K562 (cell line): ENCODE data around the gene RIPK4.

ENCODE experiments used
- ATF2 ChIP-seq: sonication (generic); formaldehyde crosslinking; IDR thresholded peaks from 2 replicates; pipeline ENCODE4 v1.8.1; 2022; ENCODE audit warnings: missing genetic modification reagents
- POLR2AphosphoS2 ChIP-seq: IDR thresholded peaks from 2 replicates; pipeline ENCODE4 v1.6.1; 2012; ENCODE audit warnings: low read length, improper control_type of control experiment
- REST ChIP-seq, 2 experiments: fragments of 450-650 bp; formaldehyde crosslinking in 1 of 2; IDR thresholded peaks; 2 replicates each; pipeline versions ENCODE4 v1.4.0 to v1.6.1; 2014 to 2020; ENCODE audit warnings: mild to moderate bottlenecking in 2 of 2, borderline replicate concordance in 1 of 2, low read depth in 1 of 2
- SETDB1 ChIP-seq: IDR thresholded peaks from one replicate; pipeline ENCODE4 v1.6.1; 2012; ENCODE audit warnings: low read length, control low read depth, inconsistent platforms
- ZBTB34 ChIP-seq: fragments of 250-450 bp; sonication (Bioruptor Pico); IDR thresholded peaks from 2 replicates; pipeline ENCODE4 v1.8.0; 2021; ENCODE audit warnings: mild to moderate bottlenecking, moderate library complexity
- ZBTB8A ChIP-seq: fragments of 450-650 bp; IDR thresholded peaks from 2 replicates; pipeline ENCODE4 v1.6.1; 2018; ENCODE audit warnings: mild to moderate bottlenecking, moderate library complexity; ENCODE audit not compliant: partially characterized antibody

GRCh38 chr21:41804381-41804780, 37.5 kb upstream of the RIPK4 start:
- no peak for TF ChIP-seq POLR2AphosphoS2
- TF ChIP-seq SETDB1: no peak
- TF ChIP-seq ZBTB8A: no peak
- no peak for TF ChIP-seq ATF2 (CRISPR knock-in tag)
- no peak for TF ChIP-seq ZBTB34 (CRISPR knock-in tag)
- no peak for TF ChIP-seq REST (IDR thresholded peaks at IDR 0.05; ENCODE audit: borderline replicate concordance)
- TF ChIP-seq REST (CRISPR knock-in tag; IDR thresholded peaks at IDR 0.05; ENCODE audit: low read depth): no peak
